Spinal cord (tissue), 10 donors: Measurements from ENCODE around the gene SBF1. TPM values are rescaled to one million over a fixed set of nuclear protein-coding genes. Genes with fewer than 3 reads are reported as not detected.
A peak's percentile ranks its signal among the peaks of the same experiment; 100 is the strongest.

ENCODE experiments used
- DNase-seq, 6 donors: peaks; one replicate each; pipeline versions ENCODE4 v3.0.0 to v3.0.0-alpha.2; 2013 to 2015; ENCODE audit warnings: low spot score in 6 of 6, low read depth in 4 of 6
- H3K27ac ChIP-seq: one replicate; pipeline ENCODE4 v1.5.1; 2013; ENCODE audit warnings: low read depth, low read length, control low read depth
- H3K27me3 ChIP-seq: one replicate; pipeline ENCODE4 v1.6.1; 2013; ENCODE audit warnings: low read length; ENCODE audit not compliant: control insufficient read depth, insufficient read depth
- H3K36me3 ChIP-seq: one replicate; pipeline ENCODE4 v1.6.1; 2013; ENCODE audit warnings: low read length; ENCODE audit not compliant: control insufficient read depth, insufficient read depth
- H3K4me1 ChIP-seq: one replicate; pipeline ENCODE4 v1.6.1; 2013; ENCODE audit warnings: low read length; ENCODE audit not compliant: control insufficient read depth, insufficient read depth
- H3K4me3 ChIP-seq: one replicate; pipeline ENCODE4 v1.5.1; 2013; ENCODE audit warnings: low read depth, low read length, control low read depth
- H3K9me3 ChIP-seq: one replicate; pipeline ENCODE4 v1.6.1; 2013; ENCODE audit warnings: low read length; ENCODE audit not compliant: control insufficient read depth, insufficient read depth
- WGBS: methylation state at CpG from one replicate; pipeline ENCODE4 v1.1.5; 2013; ENCODE audit warnings: missing lambda C conversion rate; ENCODE audit not compliant: insufficient coverage; 5-methylcytosine and 5-hydroxymethylcytosine counted together
- polyA plus RNA-seq, 2 donors: library from polyadenylated mRNA; unstranded; fragments of 120-200 nt; gene quantifications; one replicate each; pipeline ENCODE4 v1.2.1, GENCODE V29; 2013; ENCODE audit not compliant: insufficient read length in 2 of 2
- total RNA-seq, 2 donors: library from RNA; depleted of rRNA in 1 of 2; stranded (reverse); fragments of 120-200 nt in 1 of 2; fragments of >200 nt in 1 of 2; gene quantifications; one replicate each; pipeline versions ENCODE4 v1.2.3 to v1.2.4, GENCODE V29; 2013 to 2014
- donor health status: healthy.

SBF1 gene
- total and polyA plus RNA-seq, 4 donors, result 51.0 to 118 (median 90.0) TPM

GRCh38 chr22:50446708-50447575 is 27.9 kb downstream of the SBF1 start:
- H3K27me3 ChIP-seq, result no peaks in the 10 kb centered on the region
- H3K9me3 ChIP-seq, result no peaks in the 10 kb centered on the region
- no peak overlapping the region for H3K4me3 ChIP-seq
- peaks cover 10% of the 10 kb centered on the region for H3K4me1 ChIP-seq
- no peak overlapping the region for H3K27ac ChIP-seq
- no peak for DNase-seq
- peaks cover 86% of the 10 kb centered on the region for H3K36me3 ChIP-seq
- WGBS, result 82% methylated on average over 49 of the region's 54 CpGs

GRCh38 chr22:50445880-50446707 is 28.7 kb downstream of the SBF1 start:
- H3K36me3 ChIP-seq, result peaks cover 90% of the 10 kb centered on the region
- H3K9me3 ChIP-seq, result no peaks in the 10 kb centered on the region
- 86% methylated on average over 10 of the region's 17 CpGs for WGBS
- H3K4me1 ChIP-seq, result peaks cover 10% of the 10 kb centered on the region
- H3K4me3 ChIP-seq, result no peak overlapping the region
- no peak for DNase-seq
- H3K27ac ChIP-seq, result no peak overlapping the region
- H3K27me3 ChIP-seq, result no peaks in the 10 kb centered on the region

- Histone ChIP-seq H3K4me3 (no peak overlapping the region), H3K36me3 (peaks cover 92% of the 10 kb centered on the region), H3K27ac (no peak overlapping the region), H3K9me3 (no peaks in the 10 kb centered on the region), H3K4me1 (peaks cover 10% of the 10 kb centered on the region), H3K27me3 (no peaks in the 10 kb centered on the region)
- peak in 1 of 6 donors; percentile 10 for DNase-seq
- WGBS, result 59% methylated on average over 10 of the region's 30 CpGs
Measured at GRCh38 chr22:50445071-50445879, 29.6 kb downstream of the SBF1 start.

- H3K27me3 ChIP-seq, result no peaks in the 10 kb centered on the region
- peaks cover 10% of the 10 kb centered on the region for H3K4me1 ChIP-seq
- no peaks in the 10 kb centered on the region for H3K9me3 ChIP-seq
- H3K4me3 ChIP-seq, result no peak overlapping the region
- peaks cover 92% of the 10 kb centered on the region for H3K36me3 ChIP-seq
- H3K27ac ChIP-seq, result no peak overlapping the region
- no peak for DNase-seq
- 83% methylated on average over 4 of the region's 5 CpGs for WGBS
Measured at GRCh38 chr22:50444663-50445062, 30.2 kb downstream of the SBF1 start.

GRCh38 chr22:50443801-50444625 is 30.8 kb downstream of the SBF1 start:
- Histone ChIP-seq H3K27me3 (no peaks in the 10 kb centered on the region), H3K36me3 (peaks cover 92% of the 10 kb centered on the region), H3K4me1 (peaks cover 10% of the 10 kb centered on the region), H3K4me3 (no peak overlapping the region), H3K9me3 (no peaks in the 10 kb centered on the region), H3K27ac (no peak overlapping the region)
- WGBS, result 82% methylated on average over 17 of the region's 28 CpGs
- DNase-seq, result no peak

GRCh38 chr22:50443197-50443596 is 31.6 kb downstream of the SBF1 start:
- 89% methylated on average over 9 of the region's 15 CpGs for WGBS
- Histone ChIP-seq H3K27ac (no peak overlapping the region), H3K4me3 (no peak overlapping the region), H3K27me3 (no peaks in the 10 kb centered on the region), H3K4me1 (peaks cover 10% of the 10 kb centered on the region), H3K9me3 (no peaks in the 10 kb centered on the region), H3K36me3 (peaks cover 92% of the 10 kb centered on the region)
- no peak for DNase-seq

- Histone ChIP-seq H3K4me1 (peaks cover 10% of the 10 kb centered on the region), H3K27me3 (no peaks in the 10 kb centered on the region), H3K36me3 (peaks cover 92% of the 10 kb centered on the region), H3K4me3 (no peak overlapping the region), H3K27ac (no peak overlapping the region), H3K9me3 (no peaks in the 10 kb centered on the region)
- no peak for DNase-seq
- 89% methylated on average over 15 of the region's 17 CpGs for WGBS
Measured at GRCh38 chr22:50441428-50441993, 33.3 kb downstream of the SBF1 start.

GRCh38 chr22:50440544-50441249 is 34.1 kb downstream of the SBF1 start:
- H3K27ac ChIP-seq, result no peak overlapping the region
- WGBS, result 85% methylated on average over 20 of the region's 26 CpGs
- no peak for DNase-seq
- peaks cover 92% of the 10 kb centered on the region for H3K36me3 ChIP-seq
- no peaks in the 10 kb centered on the region for H3K9me3 ChIP-seq
- no peak overlapping the region for H3K4me3 ChIP-seq
- H3K4me1 ChIP-seq, result peaks cover 9% of the 10 kb centered on the region
- H3K27me3 ChIP-seq, result no peaks in the 10 kb centered on the region
